Germinal center (tissue), 1 donor: ENCODE results near the gene TRAIP.
"Not testable (repeated sequence)": the region's sequence is repeated elsewhere in the genome, so short reads cannot be mapped to it uniquely, and the experiment has no call there.

ENCODE experiments used
- DNase-seq: peaks from one replicate; pipeline ENCODE4 v3.0.0; 2012; ENCODE audit warnings: mixed read lengths, low spot score

The TRAIP gene

GRCh38 chr3:49791571-49791970, 64.8 kb downstream of the TRAIP start:
- DNase-seq, result no peak

GRCh38 chr3:49790626-49791411, 65.5 kb downstream of the TRAIP start:
- peak; percentile 0 for DNase-seq

GRCh38 chr3:49788056-49788455, 68.3 kb downstream of the TRAIP start:
- no peak for DNase-seq

DNA sequence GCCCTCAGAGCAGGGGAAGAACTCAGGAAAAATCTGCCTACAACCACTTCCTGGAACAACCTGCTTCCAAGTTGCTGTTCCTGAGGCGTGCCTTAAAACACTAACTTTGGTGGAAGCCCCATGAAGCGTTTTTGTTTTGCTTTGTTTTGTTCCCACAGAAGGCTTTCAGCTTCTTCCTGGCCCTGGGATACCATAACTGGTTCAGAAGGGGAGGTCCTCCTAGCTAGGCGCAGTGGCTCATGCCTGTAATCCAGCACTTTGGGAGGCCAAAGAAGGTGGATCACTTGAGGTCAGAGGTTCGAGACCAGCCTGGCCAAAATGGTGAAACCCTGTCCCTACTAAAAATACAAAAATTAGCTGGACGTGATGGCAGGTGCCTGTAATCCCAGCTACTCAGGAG, 68.8 kb downstream of the TRAIP start:
- DNase-seq, result no peak

- DNase-seq, result no peak
Observed at GRCh38 chr3:49787182-49787464, 69.2 kb downstream of the TRAIP start.

- peak; percentile 100 for DNase-seq
Observed at GRCh38 chr3:49786357-49787181, 69.8 kb downstream of the TRAIP start, which contains the start of gene IP6K1. IP6K1 (minus strand) TSS chr3:49786542; CDS start chr3:49748040, 38,502 bp downstream.

DNA sequence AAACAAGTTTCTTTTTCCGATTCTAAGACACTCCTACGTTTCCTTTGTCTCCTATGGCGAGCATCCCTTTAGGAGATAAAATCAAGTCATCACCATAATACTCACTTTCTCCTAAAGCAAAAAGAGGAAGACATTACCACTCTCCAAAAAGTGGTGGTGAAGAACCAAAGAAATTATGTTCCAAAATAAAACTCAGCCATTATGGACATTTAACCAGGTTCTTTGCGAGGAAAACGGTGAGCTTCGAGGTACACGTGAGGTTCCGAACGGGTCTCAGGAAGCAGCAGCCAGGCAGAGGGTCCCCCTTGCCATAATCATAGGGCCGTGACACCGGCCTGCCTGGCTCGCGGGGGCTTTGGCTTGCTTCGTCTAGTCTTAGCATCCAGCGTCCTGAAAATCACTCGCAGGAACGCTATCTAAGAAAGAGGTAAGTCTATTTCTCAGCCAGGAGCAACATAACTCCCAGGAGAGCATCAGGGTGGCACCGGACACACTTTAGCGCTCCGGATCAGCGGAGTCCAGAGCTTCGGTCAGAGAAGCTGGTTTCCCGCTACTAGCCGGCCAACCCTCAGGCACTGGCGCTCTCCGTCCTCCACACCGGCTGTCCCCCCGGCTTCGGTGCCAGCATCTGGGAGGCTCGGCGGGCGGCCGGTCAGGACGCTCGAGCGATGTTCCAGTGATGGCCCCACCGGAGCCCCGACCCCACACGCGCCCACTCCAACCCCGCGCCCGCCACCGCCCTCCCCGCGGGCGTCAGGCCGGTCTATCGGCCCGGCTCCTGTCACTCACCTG, 70.6 kb downstream of the TRAIP start:
- DNase-seq, result peak; percentile 40

- not testable (repeated sequence) for DNase-seq
Observed at GRCh38 chr3:49782277-49782676, 74.1 kb downstream of the TRAIP start.

DNA sequence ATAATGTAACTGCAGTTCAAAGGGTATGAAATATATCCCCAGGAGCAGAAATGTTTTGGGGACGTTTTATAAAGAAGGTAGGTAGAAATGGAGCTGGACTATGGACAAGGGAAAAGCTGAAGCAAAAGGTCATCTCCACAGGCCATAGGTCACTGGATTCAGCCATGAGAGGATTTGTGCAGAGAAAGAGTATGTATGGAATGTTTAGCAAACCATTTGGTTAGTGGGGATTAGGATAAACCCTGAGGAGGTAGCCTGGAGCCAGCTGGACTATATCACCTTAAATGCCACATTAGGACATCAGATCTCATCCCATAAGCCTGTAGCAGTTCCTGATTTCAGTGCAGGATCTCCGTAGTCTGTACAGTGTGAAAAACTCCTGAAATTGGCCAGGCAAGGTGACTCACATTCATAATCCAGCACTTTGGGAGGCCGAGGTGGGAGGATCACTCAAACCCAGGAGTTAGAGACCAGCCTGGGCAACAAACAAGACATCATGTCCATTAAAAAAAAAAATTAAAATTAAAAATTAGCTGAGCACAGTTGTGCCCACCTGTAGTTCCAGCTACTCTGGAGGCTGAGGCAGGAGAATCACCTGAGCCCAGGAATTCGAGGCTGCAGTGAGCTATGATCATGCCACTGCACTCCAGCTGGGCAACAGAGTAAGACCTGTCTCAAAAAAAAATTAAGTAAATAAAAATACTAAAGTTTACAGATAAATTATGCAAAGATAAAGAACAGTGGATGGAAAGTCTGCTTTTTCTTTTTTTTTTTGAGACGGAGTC, 74.8 kb downstream of the TRAIP start:
- no peak for DNase-seq

DNA sequence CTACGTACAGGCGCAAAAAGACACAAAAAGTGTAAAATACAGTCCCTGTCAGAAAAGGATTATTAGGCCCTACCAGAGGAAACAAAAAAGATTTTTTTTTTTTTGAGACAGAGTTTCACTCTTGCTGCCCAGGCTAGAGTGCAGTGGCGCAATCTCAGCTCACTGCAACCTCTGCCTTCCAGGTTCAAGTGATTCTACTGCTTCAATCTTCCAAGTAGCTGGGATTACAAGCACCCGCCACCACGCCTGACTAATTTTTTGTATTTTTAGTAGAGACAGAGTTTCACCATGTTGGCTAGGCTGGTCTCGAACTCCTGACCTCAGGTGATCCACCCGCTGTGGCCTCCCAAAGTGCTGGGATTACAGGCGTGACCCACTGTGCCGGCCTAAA, 75.4 kb downstream of the TRAIP start:
- DNase-seq, result not testable (repeated sequence)

DNA sequence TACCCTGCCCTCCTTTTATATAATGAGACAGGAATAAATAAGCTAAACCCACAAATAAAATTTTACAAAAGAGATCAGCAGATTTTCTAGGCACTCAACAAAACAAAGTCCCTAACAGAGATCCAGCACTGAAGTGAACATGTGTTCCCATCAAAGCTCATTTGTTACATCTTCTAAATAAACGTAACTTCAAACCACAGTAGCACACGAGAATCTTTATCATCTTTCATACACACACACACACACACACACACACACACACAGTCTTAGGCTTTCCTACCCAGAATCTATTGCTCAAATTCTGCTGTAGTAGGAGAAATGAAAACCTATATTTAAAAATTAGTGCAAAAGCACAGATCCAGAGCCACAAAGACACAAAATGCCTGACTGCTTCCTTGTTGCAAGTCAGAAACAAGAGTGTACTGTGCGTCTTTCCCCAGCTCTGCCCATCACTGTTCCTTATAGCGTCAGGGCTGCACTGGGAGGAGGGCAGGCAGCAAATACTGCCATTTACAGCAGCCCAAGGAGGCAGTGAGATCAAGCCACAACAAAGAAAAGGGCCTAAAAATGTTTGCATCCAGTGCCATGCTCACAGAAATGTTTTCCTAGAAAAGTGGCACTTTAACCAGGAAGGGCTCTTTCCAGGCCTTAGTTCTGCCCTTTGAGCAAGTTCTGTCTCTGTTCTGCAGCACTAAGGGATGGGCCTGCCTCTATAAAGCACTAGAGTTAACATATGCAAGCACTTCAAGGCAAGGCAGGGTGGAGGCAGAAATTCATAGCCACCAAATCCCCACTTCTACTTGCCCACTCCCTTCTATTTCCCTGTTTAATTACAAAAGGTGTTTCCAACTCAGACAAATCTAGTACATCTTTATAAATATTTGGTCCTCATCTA, 76.0 kb downstream of the TRAIP start:
- DNase-seq, result no peak

DNA sequence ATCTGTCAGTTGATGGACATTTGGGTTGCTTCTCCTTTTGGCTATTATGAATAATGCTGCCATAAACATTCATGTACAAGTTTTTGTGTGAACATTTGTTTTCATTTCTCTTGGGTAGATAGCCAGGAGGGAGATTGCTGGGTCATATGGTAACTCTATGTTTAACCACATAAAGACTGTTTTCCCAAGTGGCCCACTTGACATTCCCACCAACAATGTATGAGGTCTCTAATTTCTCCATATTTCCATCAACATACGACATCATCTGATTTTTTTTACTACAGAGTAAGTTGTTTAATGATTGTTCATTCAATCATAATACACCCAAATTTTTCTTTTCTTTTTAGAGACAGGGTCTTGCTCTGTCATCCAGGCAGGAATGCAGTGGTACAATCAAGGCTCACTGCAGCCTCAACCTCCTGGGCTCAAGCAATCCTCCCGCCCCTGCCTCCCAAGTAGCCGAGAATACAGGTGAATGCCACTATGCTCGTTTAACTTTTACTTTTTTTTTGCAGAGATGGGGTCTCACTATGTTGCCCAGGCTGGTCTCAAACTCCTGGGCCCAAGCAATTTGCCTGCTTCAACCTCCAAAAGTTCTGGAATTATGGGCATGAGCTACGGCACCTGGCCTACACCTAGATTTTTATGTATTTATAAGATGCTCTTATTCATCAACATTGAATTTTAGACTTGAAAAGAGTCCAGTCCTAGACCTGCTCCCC, 76.8 kb downstream of the TRAIP start:
- DNase-seq, result no peak
